Tibial nerve (tissue), 4 donors: ENCODE measurements around the gene C1orf116. TPM values are rescaled to one million over a fixed set of nuclear protein-coding genes. Genes with fewer than 3 reads are reported as not detected.

Source experiments
- DNase-seq, 2 donors: peaks; one replicate each; pipeline ENCODE4 v3.0.0-alpha.2; 2019; ENCODE audit warnings: low spot score in 2 of 2
- H3K27ac ChIP-seq, 4 donors: fragments of 200-600 bp; sonication (generic) in 3 of 4; one replicate each; pipeline ENCODE4 v1.5.1; 2017 to 2019; ENCODE audit warnings: mild to moderate bottlenecking in 1 of 4
- H3K27me3 ChIP-seq, 2 donors: fragments of 200-600 bp; sonication (generic) in 1 of 2; one replicate each; pipeline versions ENCODE4 v1.5.1 to v1.6.0; 2017 to 2019
- H3K36me3 ChIP-seq, 3 donors: fragments of 200-600 bp; sonication (generic); one replicate each; pipeline ENCODE4 v1.5.1; 2018 to 2019
- H3K4me1 ChIP-seq, 4 donors: fragments of 200-600 bp; sonication (generic) in 3 of 4; one replicate each; pipeline ENCODE4 v1.5.1; 2017 to 2019
- H3K4me3 ChIP-seq, 4 donors: fragments of 200-600 bp; sonication (generic) in 3 of 4; one replicate each; pipeline ENCODE4 v1.5.1; 2017 to 2019; ENCODE audit warnings: mild to moderate bottlenecking in 1 of 4, moderate library complexity in 1 of 4
- H3K9me3 ChIP-seq, 4 donors: fragments of 200-600 bp; sonication (generic) in 3 of 4; one replicate each; pipeline ENCODE4 v1.5.1; 2017 to 2019
- CTCF ChIP-seq, 5 experiments: fragments of 200-600 bp in 3 of 5; fragments of 450-650 bp in 2 of 5; sonication (generic) in 3 of 5; IDR thresholded peaks; one replicate each; pipeline ENCODE4 v1.5.1; 2016 to 2019; ENCODE audit warnings: antibody characterized with exemption in 5 of 5, mild to moderate bottlenecking in 3 of 5, moderate library complexity in 2 of 5
- EP300 ChIP-seq, 2 donors: sonication (generic); formaldehyde crosslinking; IDR thresholded peaks; one replicate each; pipeline ENCODE4 v1.6.1; 2017; ENCODE audit warnings: antibody characterized with exemption in 2 of 2, mild to moderate bottlenecking in 1 of 2
- POLR2A ChIP-seq, 2 donors: fragments of 450-650 bp; IDR thresholded peaks; one replicate each; pipeline ENCODE4 v1.6.1; 2017; ENCODE audit warnings: antibody characterized with exemption in 2 of 2, mild to moderate bottlenecking in 2 of 2, moderate library complexity in 2 of 2
- WGBS, 2 donors: methylation state at CpG; one replicate each; pipeline ENCODE4 v1.1.5; 2018; 5-methylcytosine and 5-hydroxymethylcytosine counted together
- total RNA-seq, 4 donors: library from RNA; depleted of rRNA; stranded (reverse); fragments of >200 nt; gene quantifications; one replicate each; pipeline ENCODE4 v1.1.0, GENCODE V29; 2016

C1orf116 gene
- total RNA-seq, 4 donors from 2014 or later: 0.44 TPM; not detected in 3

GRCh38 chr1:207055386-207056001 is 22.9 kb upstream of the C1orf116 start:
- TF ChIP-seq CTCF (IDR thresholded peaks at IDR 0.05): no peak
- no peak for TF ChIP-seq EP300 (IDR thresholded peaks at IDR 0.05)
- no peak for TF ChIP-seq POLR2A (IDR thresholded peaks at IDR 0.05)
- WGBS, 2 donors: 74 to 75% methylated on average over 3 of the region's 3 CpGs
- no peak overlapping the region for H3K4me3 ChIP-seq

GRCh38 chr1:207054491-207054890 is 21.9 kb upstream of the C1orf116 start:
- no peaks in the 10 kb centered on the region for H3K27me3 ChIP-seq
- no peak overlapping the region for H3K4me3 ChIP-seq
- TF ChIP-seq POLR2A (IDR thresholded peaks at IDR 0.05): no peak
- TF ChIP-seq EP300 (IDR thresholded peaks at IDR 0.05): no peak
- no peak for TF ChIP-seq CTCF (IDR thresholded peaks at IDR 0.05)
- peak overlapping the region in 3 of 4 donors; percentile 91 to 99 (median 92) for H3K27ac ChIP-seq
- DNase-seq: no peak
- no peaks in the 10 kb centered on the region for H3K9me3 ChIP-seq
- H3K36me3 ChIP-seq: peaks cover 0 to 3% (median 0%) of the 10 kb centered on the region in 3 donors
- peaks cover 0 to 30% (median 16%) of the 10 kb centered on the region in 4 donors for H3K4me1 ChIP-seq
- WGBS, 2 donors: 44 to 46% methylated on average over 2 of the region's 2 CpGs

More at GRCh38 chr1:207055386-207056001, 22.9 kb upstream of the C1orf116 start:
- H3K4me1 ChIP-seq: peaks cover 0 to 31% (median 13%) of the 10 kb centered on the region in 4 donors
- H3K36me3 ChIP-seq: peaks cover 0 to 3% (median 0%) of the 10 kb centered on the region in 3 donors
- H3K9me3 ChIP-seq: no peaks in the 10 kb centered on the region
- DNase-seq: no peak
- no peaks in the 10 kb centered on the region for H3K27me3 ChIP-seq
- H3K27ac ChIP-seq: peak overlapping the region in 1 of 4 donors; percentile 91

DNA sequence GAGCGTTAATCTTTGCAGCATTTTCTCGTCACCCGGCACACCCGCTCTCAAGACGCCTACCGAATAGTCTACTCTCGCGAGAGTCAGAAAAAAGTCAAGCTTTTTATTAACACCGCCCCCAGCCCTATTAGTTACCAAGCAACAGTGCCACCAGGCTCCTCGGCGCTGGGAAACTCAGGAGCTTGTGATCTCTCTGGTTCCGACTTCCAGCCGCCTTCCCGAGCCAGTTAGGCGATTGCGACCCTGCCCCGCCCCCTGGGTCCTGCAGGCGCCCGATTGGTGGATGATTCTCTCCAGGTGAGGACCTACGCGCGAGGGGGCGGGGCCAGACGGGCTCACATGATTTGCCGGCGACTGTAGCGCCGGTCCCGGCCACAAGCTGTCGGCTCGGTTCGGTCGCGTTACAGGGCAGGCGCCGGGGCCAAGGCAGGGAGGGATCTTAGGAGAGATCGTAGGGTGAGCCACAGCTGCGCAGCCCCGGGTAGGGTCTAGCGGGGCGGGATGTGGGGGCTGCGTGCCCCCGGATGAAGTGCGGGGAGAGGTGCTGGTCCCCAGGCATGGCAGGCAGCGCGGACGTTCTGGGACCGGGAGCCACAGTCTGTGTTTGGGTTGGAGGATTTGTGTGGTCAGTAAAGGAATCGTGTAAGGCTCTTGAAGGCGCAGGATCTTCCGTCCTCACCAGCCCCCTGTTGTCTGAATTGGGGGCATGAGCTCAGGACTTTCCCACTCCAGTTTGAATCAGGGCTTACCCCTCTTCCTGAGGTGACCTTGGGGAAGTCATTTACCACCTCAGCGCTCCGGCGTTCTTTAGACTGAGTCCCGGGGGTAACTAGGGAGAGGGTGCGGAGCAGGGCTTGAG is 20.6 kb upstream of the C1orf116 start, which contains the start of gene PFKFB2:
Gene PFKFB2 (plus strand): TSS at position 365 of the 859 bp plus-strand sequence. CDS start 1,443 bp downstream, outside the sequence.
- 2% methylated on average over 49 to 54 of the region's 56 CpGs for WGBS, 2 donors
- TF ChIP-seq CTCF (IDR thresholded peaks at IDR 0.05): peak in 4 of 5 experiments; percentile 10 to 72 (median 46)
- peak; percentile 82 to 92 for TF ChIP-seq EP300 (IDR thresholded peaks at IDR 0.05)
- peak; percentile 51 to 88 for TF ChIP-seq POLR2A (IDR thresholded peaks at IDR 0.05)

GRCh38 chr1:207051191-207051943 is 18.8 kb upstream of the C1orf116 start, which contains the start of gene YOD1:
Gene YOD1 (minus strand): TSS chr1:207051208. CDS start chr1:207051030, 178 bp downstream.
- no peak for TF ChIP-seq POLR2A (IDR thresholded peaks at IDR 0.05)
- no peak for TF ChIP-seq CTCF (IDR thresholded peaks at IDR 0.05)
- no peak for TF ChIP-seq EP300 (IDR thresholded peaks at IDR 0.05)
- WGBS, 2 donors: 44 to 45% methylated on average over 15 of the region's 15 CpGs
- Histone ChIP-seq H3K36me3 (peaks cover 0 to 31% (median 0%) of the 10 kb centered on the region in 3 donors), H3K27ac (peak within 1 kb of the TSS; percentile 88 to 99 (median 92)), H3K9me3 (no peaks in the 10 kb centered on the region), H3K4me1 (peaks cover 0 to 61% (median 19%) of the 10 kb centered on the region in 4 donors), H3K4me3 (peak within 1 kb of the TSS; percentile 91 to 99 (median 92)), H3K27me3 (no peaks in the 10 kb centered on the region)
- DNase-seq: no peak

More for the DNA sequence above, 20.6 kb upstream of the C1orf116 start, which contains the start of gene PFKFB2:
- Histone ChIP-seq H3K4me1 (peaks cover 0 to 43% (median 19%) of the 10 kb centered on the region in 4 donors), H3K36me3 (peaks cover 0 to 16% (median 0%) of the 10 kb centered on the region in 3 donors), H3K9me3 (no peaks in the 10 kb centered on the region), H3K27ac (peak within 1 kb of the TSS; percentile 90 to 99 (median 92)), H3K4me3 (peak within 1 kb of the TSS; percentile 55 to 94 (median 62)), H3K27me3 (no peaks in the 10 kb centered on the region)
- peak; percentile 96 for DNase-seq
